Mesothelial cell of epicardium (in vitro differentiated cells): Measurements from ENCODE around the gene DNAI2. TPM values are rescaled to one million over a fixed set of nuclear protein-coding genes. Genes with fewer than 3 reads are reported as not detected.

Experiments
- DNase-seq, 2 experiments: peaks; one replicate each; pipeline ENCODE4 v3.0.0; 2021; ENCODE audit warnings: low spot score in 2 of 2; ENCODE audit not compliant: unreplicated experiment in 2 of 2
- H3K27ac Mint-ChIP-seq: 2 replicates; pipeline ENCODE4 v1.8.0; 2021; ENCODE audit warnings: mixed read lengths
- H3K27me3 Mint-ChIP-seq: 2 replicates; pipeline ENCODE4 v1.8.0; 2021; ENCODE audit warnings: low read depth, mixed read lengths
- H3K36me3 Mint-ChIP-seq: 2 replicates; pipeline ENCODE4 v1.8.0; 2021; ENCODE audit warnings: mixed read lengths
- H3K4me1 Mint-ChIP-seq: 2 replicates; pipeline ENCODE4 v1.8.0; 2021; ENCODE audit warnings: mixed read lengths
- H3K4me3 Mint-ChIP-seq: 2 replicates; pipeline ENCODE4 v1.8.0; 2021; ENCODE audit warnings: mild to moderate bottlenecking, moderate library complexity, mixed read lengths
- H3K9me3 Mint-ChIP-seq: 2 replicates; pipeline ENCODE4 v1.8.0; 2021; ENCODE audit warnings: mixed read lengths
- CTCF ChIP-seq: fragments of 200-600 bp; sonication (generic); IDR thresholded peaks from one replicate; pipeline ENCODE4 v1.5.0; 2021; ENCODE audit warnings: antibody characterized with exemption; ENCODE audit not compliant: unreplicated experiment
- total RNA-seq: library from RNA; stranded (reverse); gene quantifications from 3 replicates; pipeline ENCODE4 v1.2.1, GENCODE V29; 2021

The DNAI2 gene
- total RNA-seq, 1 donor from 2014 or later: not detected

GRCh38 chr17:74343526-74344284, 69.7 kb downstream of the DNAI2 start:
- Mint-ChIP-seq H3K36me3 (no peaks in the 10 kb centered on the region), H3K9me3 (no peaks in the 10 kb centered on the region), H3K27ac (no peak overlapping the region), H3K27me3 (peaks cover 53% of the 10 kb centered on the region), H3K4me3 (no peak overlapping the region), H3K4me1 (no peaks in the 10 kb centered on the region)
- TF ChIP-seq CTCF: no peak
- no peak for DNase-seq

DNA sequence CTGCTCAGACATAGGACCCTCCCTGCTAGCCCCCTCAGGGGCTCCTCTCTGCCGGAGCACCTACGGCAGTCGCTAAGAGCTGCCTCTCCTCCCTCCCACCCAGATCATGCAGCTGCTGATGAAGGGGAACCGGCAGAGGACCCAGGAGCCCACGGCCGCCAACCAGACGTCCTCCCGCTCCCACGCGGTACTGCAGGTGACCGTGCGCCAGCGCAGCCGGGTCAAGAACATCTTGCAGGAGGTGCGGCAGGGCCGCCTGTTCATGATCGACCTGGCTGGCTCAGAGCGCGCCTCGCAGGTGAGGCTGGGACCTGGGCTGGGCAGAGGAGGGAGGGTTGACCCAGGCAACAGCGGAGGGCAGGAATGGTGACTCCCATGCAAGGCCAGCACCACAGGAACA, 70.6 kb downstream of the DNAI2 start:
- Mint-ChIP-seq H3K36me3 (no peaks in the 10 kb centered on the region), H3K9me3 (no peaks in the 10 kb centered on the region), H3K27ac (no peak overlapping the region), H3K4me1 (no peaks in the 10 kb centered on the region), H3K27me3 (peaks cover 54% of the 10 kb centered on the region), H3K4me3 (no peak overlapping the region)
- no peak for TF ChIP-seq CTCF
- DNase-seq: no peak

DNA sequence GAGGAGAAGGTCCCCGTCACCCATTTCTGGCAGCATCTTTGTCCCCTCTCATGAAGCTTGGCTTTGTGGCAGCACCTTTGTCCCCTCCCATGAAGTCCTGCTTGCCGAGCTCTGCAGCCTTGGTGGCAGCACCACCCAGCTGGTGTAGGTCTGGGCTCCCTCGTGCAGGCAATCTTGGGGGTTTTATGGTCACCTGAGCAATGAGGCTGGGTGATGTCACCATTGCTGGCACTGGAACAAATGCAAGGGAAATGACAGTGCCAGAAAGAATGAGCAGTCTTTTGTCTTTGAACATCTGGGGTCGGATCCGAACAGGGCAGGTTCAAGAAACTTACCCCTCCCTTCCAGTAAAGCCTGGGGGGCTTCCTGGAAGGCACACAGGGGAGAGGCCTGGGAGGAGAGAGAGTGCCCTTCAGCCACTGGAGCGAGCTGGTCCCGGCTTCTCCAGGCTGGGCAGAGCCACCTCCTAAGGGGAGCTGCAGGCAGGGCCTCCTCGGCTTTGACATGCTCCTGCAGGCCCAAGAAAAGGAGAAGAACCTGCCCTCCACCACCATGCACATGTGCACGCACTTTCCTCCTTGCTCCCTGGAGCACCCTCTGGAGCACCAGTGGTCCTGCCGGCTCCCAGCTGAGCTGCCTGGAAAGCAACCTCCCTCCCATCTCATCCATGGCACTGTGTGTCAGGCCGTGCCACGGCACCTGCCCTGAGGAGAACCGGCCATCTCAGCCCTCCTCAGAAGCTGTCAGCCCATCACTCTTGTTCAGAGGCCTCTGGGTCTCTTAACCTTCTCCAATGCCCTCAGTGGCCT, 71.6 kb downstream of the DNAI2 start:
- no peak overlapping the region for H3K4me3 Mint-ChIP-seq
- TF ChIP-seq CTCF: no peak
- no peaks in the 10 kb centered on the region for H3K4me1 Mint-ChIP-seq
- DNase-seq: no peak
- H3K36me3 Mint-ChIP-seq: no peaks in the 10 kb centered on the region
- no peak overlapping the region for H3K27ac Mint-ChIP-seq
- no peaks in the 10 kb centered on the region for H3K9me3 Mint-ChIP-seq
- peaks cover 60% of the 10 kb centered on the region for H3K27me3 Mint-ChIP-seq

DNA sequence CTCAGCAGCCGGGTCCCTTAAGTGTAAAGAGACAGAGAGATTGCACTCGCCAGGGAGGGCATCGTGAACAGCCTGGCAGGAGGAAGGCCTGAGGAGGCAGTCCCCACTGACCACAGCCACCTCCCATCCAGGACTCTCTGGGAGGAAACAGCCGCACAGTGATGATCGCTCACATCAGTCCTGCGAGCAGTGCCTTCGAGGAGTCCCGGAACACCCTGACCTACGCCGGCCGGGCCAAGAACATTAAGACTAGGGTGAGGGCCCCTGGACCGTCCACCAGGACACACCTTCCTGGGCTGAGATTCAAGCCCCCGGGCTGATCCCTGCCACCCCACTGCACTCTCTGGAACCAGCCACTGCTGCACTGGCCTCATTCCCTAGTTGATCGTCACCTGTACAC, 73.6 kb downstream of the DNAI2 start:
- H3K9me3 Mint-ChIP-seq: no peaks in the 10 kb centered on the region
- no peak overlapping the region for H3K27ac Mint-ChIP-seq
- peaks cover 79% of the 10 kb centered on the region for H3K27me3 Mint-ChIP-seq
- DNase-seq: no peak
- no peak overlapping the region for H3K4me3 Mint-ChIP-seq
- H3K36me3 Mint-ChIP-seq: no peaks in the 10 kb centered on the region
- TF ChIP-seq CTCF: no peak
- no peaks in the 10 kb centered on the region for H3K4me1 Mint-ChIP-seq

GRCh38 chr17:74349120-74349519, 75.1 kb downstream of the DNAI2 start:
- Mint-ChIP-seq H3K4me1 (no peaks in the 10 kb centered on the region), H3K4me3 (no peak overlapping the region), H3K27me3 (peaks cover 94% of the 10 kb centered on the region), H3K9me3 (no peaks in the 10 kb centered on the region), H3K36me3 (no peaks in the 10 kb centered on the region), H3K27ac (no peak overlapping the region)
- no peak for TF ChIP-seq CTCF
- no peak for DNase-seq
